ENCODE results near the gene L3MBTL2. TPM values are rescaled to one million over a fixed set of nuclear protein-coding genes. Genes with fewer than 3 reads are reported as not detected.

The L3MBTL2 gene
- total and polyA plus RNA-seq, 4 donors, result 8.7 to 17.4 (median 12.3) TPM

GRCh38 chr22:41240377-41241132 is 35.4 kb downstream of the L3MBTL2 start, which contains the start of gene CHADL:
TSS of gene CHADL (minus strand) at chr22:41240931. CDS start at chr22:41240881, 50 bp downstream.
- no peak for DNase-seq (ENCODE audit: low spot score)
- WGBS, result 79% methylated on average over 24 of the region's 24 CpGs
- Histone ChIP-seq H3K27me3 (ENCODE audit: control insufficient read depth in 4 of 4, insufficient read depth in 4 of 4, low read length in 3 of 4) (no peaks in the 10 kb centered on the region), H3K4me1 (ENCODE audit: control insufficient read depth in 4 of 4, insufficient read depth in 4 of 4, low read length in 3 of 4) (peaks cover 6 to 26% (median 18%) of the 10 kb centered on the region in 4 donors), H3K4me3 (ENCODE audit: low read depth in 1 of 3, low read length in 3 of 3) (no peak within 1 kb of the TSS), H3K9ac (ENCODE audit: low read depth in 1 of 2, low read length in 2 of 2) (no peak within 1 kb of the TSS), H3K36me3 (ENCODE audit: control insufficient read depth in 4 of 4, insufficient read depth in 3 of 4, low read depth in 1 of 4, low read length in 3 of 4) (peaks cover 0 to 6% (median under 1%) of the 10 kb centered on the region in 4 donors), H3K27ac (ENCODE audit: low read depth in 1 of 2, low read length in 2 of 2) (no peak within 1 kb of the TSS), H3K9me3 (ENCODE audit: control insufficient read depth in 4 of 4, low read length in 3 of 4) (no peaks in the 10 kb centered on the region)
- TF ChIP-seq EGR1 (IDR thresholded peaks at IDR 0.05; ENCODE audit: low read depth in 2 of 2) (no peak), YY1 (IDR thresholded peaks at IDR 0.05) (no peak), ZBTB33 (IDR thresholded peaks at IDR 0.05) (no peak), SP1 (IDR thresholded peaks at IDR 0.05) (no peak), JUND (IDR thresholded peaks at IDR 0.05) (no peak), RXRA (IDR thresholded peaks at IDR 0.05) (no peak), ATF3 (IDR thresholded peaks at IDR 0.05) (no peak), REST (IDR thresholded peaks at IDR 0.05) (no peak), CTCF (IDR thresholded peaks at IDR 0.05; ENCODE audit: low read depth, low read length, missing input control) (no peak), HNF4G (IDR thresholded peaks at IDR 0.05) (no peak), RAD21 (IDR thresholded peaks at IDR 0.05) (no peak), HNF4A (conservative IDR thresholded peaks at IDR 0.05) (no peak), FOXA1 (IDR thresholded peaks at IDR 0.05) (no peak), FOXA2 (IDR thresholded peaks at IDR 0.05) (no peak), NR2F2 (IDR thresholded peaks at IDR 0.05) (no peak), TAF1 (conservative IDR thresholded peaks at IDR 0.05) (no peak), MAX (IDR thresholded peaks at IDR 0.05) (no peak), GABPA (IDR thresholded peaks at IDR 0.05 in 1 of 2, conservative IDR thresholded peaks at IDR 0.05 in 1 of 2) (no peak)
